ENCODE results near the gene CLDND2. TPM values are rescaled to one million over a fixed set of nuclear protein-coding genes. Genes with fewer than 3 reads are reported as not detected.
A peak's percentile ranks its signal among the peaks of the same experiment; 100 is the strongest.

CLDND2 gene
- total RNA-seq, 1 donor from 2014 or later, result not detected

DNA sequence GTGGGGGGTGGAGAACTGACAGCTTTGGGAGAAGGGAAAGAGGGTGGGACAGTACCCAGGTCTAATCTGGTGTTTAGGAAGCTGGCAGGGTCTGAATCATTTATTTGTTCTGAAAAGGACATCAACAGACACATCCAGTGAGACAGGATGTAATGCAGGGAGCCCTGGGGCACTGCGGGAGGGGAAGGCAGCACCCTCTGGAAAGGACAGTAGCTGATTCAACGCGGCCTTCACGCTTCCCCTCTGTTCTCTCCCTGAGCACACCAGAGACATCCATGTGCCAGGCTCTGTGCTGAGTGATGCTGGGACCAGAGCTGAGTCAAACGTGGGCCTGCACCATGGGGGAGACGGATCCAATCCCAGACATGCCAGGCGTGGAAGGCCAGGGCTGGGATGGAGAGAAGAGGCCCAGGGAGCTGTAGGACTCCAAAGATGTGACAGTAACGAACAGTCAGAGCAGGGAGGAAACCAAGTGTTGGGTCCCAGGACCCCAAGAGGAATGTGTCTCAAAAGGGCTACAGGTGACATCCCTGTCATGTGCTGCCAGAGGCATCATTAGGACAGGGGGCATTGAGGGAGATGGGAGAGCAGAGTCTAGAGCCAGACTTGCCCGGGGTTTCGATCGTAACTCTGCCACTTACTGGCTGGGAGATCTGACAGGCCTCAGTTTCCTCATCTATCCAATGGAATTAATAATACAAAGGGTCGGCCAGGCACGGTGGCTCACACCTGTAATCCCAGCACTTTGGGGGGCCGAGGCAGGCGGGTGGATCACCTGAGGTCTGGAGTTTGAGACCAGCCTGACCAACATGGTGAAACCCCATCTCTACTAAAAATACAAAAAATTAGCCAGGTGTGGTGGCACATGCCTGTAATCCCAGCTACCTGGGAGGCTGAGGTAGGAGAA is 4.3 kb downstream of the CLDND2 start:
- no peaks in the 10 kb centered on the region for H3K27me3 ChIP-seq (ENCODE audit: control insufficient read depth, insufficient read depth, low read length)
- peak; percentile 59 for DNase-seq (ENCODE audit: low read depth)
- no peak for FAIRE-seq
- H3K4me3 ChIP-seq (ENCODE audit: low read depth, low read length), result no peak overlapping the region
- TF ChIP-seq, protein P1, sequence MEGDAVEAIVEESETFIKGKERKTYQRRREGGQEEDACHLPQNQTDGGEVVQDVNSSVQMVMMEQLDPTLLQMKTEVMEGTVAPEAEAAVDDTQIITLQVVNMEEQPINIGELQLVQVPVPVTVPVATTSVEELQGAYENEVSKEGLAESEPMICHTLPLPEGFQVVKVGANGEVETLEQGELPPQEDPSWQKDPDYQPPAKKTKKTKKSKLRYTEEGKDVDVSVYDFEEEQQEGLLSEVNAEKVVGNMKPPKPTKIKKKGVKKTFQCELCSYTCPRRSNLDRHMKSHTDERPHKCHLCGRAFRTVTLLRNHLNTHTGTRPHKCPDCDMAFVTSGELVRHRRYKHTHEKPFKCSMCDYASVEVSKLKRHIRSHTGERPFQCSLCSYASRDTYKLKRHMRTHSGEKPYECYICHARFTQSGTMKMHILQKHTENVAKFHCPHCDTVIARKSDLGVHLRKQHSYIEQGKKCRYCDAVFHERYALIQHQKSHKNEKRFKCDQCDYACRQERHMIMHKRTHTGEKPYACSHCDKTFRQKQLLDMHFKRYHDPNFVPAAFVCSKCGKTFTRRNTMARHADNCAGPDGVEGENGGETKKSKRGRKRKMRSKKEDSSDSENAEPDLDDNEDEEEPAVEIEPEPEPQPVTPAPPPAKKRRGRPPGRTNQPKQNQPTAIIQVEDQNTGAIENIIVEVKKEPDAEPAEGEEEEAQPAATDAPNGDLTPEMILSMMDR (IDR thresholded peaks at IDR 0.05; ENCODE audit: insufficient read depth, low read length, severe bottlenecking), result no peak
- H3K36me3 ChIP-seq (ENCODE audit: control insufficient read depth, insufficient read depth, low read length), result peaks cover 2% of the 10 kb centered on the region

DNA sequence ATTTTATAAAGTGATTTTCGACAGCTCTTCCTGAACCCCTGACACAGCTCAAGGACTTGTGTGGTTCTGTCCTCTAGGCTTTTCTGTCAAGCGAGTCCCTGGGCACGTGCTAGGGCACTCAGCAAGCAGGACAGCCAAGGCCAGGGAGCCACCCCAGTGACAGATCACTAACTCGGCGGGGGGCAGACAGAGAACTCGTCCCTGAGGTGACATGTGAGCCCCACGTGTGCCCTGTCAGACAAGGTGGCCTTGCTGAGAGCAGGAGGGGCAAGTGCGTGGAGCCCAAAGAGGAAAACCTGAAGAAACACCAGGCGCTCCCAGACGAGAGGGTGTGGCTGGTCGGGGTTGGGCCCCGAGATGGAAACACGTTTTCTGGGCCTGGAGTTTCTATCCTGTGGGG is 7.6 kb downstream of the CLDND2 start:
- Histone ChIP-seq H3K27me3 (ENCODE audit: control insufficient read depth, insufficient read depth, low read length) (no peaks in the 10 kb centered on the region), H3K4me3 (ENCODE audit: low read depth, low read length) (no peak overlapping the region), H3K36me3 (ENCODE audit: control insufficient read depth, insufficient read depth, low read length) (peaks cover 2% of the 10 kb centered on the region)
- TF ChIP-seq, protein P1 (IDR thresholded peaks at IDR 0.05; ENCODE audit: insufficient read depth, low read length, severe bottlenecking), result no peak
- no peak for FAIRE-seq
- no peak for DNase-seq (ENCODE audit: low read depth)

DNA sequence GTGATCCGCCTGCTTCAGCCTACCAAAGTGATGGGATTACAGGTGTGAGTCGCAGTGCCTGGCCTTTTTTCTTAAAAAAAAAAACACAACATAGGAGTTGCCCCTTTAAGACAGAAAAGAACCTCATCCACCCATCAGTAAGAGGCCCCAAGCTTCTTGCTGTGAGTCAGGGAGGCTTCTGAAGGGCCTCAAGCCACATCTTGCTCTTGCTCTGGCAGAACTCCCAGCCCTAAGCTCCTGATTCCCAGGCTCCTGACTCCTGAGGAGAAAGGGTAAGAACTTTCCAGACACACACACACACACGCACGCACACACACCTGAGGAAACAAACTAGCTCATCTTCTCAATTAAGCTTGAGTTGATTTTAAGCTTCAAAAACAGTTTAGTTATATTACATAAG is 9.5 kb downstream of the CLDND2 start:
- DNase-seq (ENCODE audit: low read depth) (peak; percentile 86), FAIRE-seq (no peak)
- TF ChIP-seq, protein P1 (IDR thresholded peaks at IDR 0.05; ENCODE audit: insufficient read depth, low read length, severe bottlenecking), result no peak
- Histone ChIP-seq H3K27me3 (ENCODE audit: control insufficient read depth, insufficient read depth, low read length) (no peaks in the 10 kb centered on the region), H3K36me3 (ENCODE audit: control insufficient read depth, insufficient read depth, low read length) (peaks cover 2% of the 10 kb centered on the region), H3K4me3 (ENCODE audit: low read depth, low read length) (no peak overlapping the region)

DNA sequence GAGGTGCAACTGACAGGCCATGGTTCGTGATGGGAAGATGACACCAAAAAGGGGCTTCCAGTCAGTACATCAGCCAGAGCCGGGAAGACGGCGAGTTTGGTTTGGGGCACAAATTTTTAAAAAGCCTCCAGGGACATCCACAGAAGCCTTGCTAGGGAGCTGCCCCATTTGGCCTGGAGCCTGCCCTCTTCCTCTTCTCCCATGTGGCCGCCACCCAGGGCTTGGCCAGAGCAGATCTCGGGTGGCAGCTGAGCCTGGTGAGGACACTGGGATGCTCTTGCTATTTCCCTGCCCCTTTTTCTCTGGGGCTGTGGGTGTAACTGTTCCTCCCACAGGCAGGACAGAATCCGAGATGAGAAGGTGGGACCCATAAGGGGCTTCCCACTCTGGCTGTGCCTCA is 10.9 kb downstream of the CLDND2 start:
- TF ChIP-seq, protein P1 (IDR thresholded peaks at IDR 0.05; ENCODE audit: insufficient read depth, low read length, severe bottlenecking), result no peak
- H3K27me3 ChIP-seq (ENCODE audit: control insufficient read depth, insufficient read depth, low read length), result no peaks in the 10 kb centered on the region
- H3K4me3 ChIP-seq (ENCODE audit: low read depth, low read length), result no peak overlapping the region
- peaks cover 3% of the 10 kb centered on the region for H3K36me3 ChIP-seq (ENCODE audit: control insufficient read depth, insufficient read depth, low read length)
- DNase-seq (ENCODE audit: low read depth) (no peak), FAIRE-seq (no peak)

DNA sequence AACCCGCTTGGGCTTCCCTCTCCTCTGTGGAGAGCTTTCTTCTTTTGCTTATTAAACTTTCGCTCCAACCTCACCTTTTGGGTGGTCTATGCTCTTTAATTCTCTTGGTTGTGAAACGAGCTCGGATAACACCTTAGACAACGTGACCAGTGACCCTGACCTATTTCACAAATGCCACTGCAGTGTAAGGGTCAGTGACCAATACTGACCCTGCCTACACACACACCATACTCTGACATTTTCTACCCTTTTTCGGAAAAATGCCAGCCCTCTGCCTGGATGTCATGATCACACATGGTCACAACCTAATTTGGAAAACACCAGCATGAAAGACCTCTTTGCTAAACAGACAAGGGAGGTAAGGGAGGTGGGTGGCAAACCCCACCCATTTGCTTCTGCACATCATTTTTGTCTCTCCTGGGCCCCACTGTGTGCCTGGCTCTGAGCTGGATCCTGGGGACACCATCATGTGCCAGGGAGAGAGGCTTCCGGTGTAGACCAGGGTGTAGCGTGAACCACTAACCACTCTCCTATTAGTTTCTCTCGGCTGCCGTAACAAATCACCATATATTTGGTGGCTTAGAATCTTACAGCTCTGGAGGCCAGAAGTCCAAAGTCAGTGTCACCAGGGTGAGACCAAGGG is 12.5 kb downstream of the CLDND2 start:
- H3K36me3 ChIP-seq (ENCODE audit: control insufficient read depth, insufficient read depth, low read length), result peaks cover 6% of the 10 kb centered on the region
- no peaks in the 10 kb centered on the region for H3K27me3 ChIP-seq (ENCODE audit: control insufficient read depth, insufficient read depth, low read length)
- DNase-seq (ENCODE audit: low read depth), result no peak
- TF ChIP-seq, protein P1 (IDR thresholded peaks at IDR 0.05; ENCODE audit: insufficient read depth, low read length, severe bottlenecking), result no peak
- H3K4me3 ChIP-seq (ENCODE audit: low read depth, low read length), result no peak overlapping the region
- FAIRE-seq, result no peak
